IPS-15b (cell line): ENCODE data around the gene SLC38A4.
A peak's percentile ranks its signal among the peaks of the same experiment; 100 is the strongest.
"Not testable (repeated sequence)": the region's sequence is repeated elsewhere in the genome, so short reads cannot be mapped to it uniquely, and the experiment has no call there.

ENCODE experiments used
- H3K27me3 ChIP-seq: one replicate; pipeline ENCODE4 v1.6.1; 2013; ENCODE audit warnings: low read length; ENCODE audit not compliant: control insufficient read depth, insufficient read depth
- H3K36me3 ChIP-seq: one replicate; pipeline ENCODE4 v1.6.1; 2013; ENCODE audit warnings: low read length; ENCODE audit not compliant: control insufficient read depth, insufficient read depth
- H3K4me1 ChIP-seq: one replicate; pipeline ENCODE4 v1.6.1; 2013; ENCODE audit warnings: mild to moderate bottlenecking, low read length; ENCODE audit not compliant: control insufficient read depth, insufficient read depth
- H3K4me3 ChIP-seq: one replicate; pipeline ENCODE4 v1.5.1; 2013; ENCODE audit warnings: low read depth, low read length
- H3K9ac ChIP-seq: one replicate; pipeline ENCODE4 v1.6.1; 2013; ENCODE audit warnings: low read depth, mild to moderate bottlenecking, low read length
- H3K9me3 ChIP-seq: one replicate; pipeline ENCODE4 v1.6.1; 2013; ENCODE audit warnings: mild to moderate bottlenecking, low read length; ENCODE audit not compliant: control insufficient read depth, insufficient read depth

The SLC38A4 gene

GRCh38 chr12:46825591-46826414 lies at the start of gene SLC38A4:
Gene SLC38A4 (minus strand): TSS chr12:46825997. CDS start chr12:46793071, 32,926 bp downstream.
- Histone ChIP-seq H3K27me3 (peaks cover 58% of the 10 kb centered on the region), H3K4me3 (peak within 1 kb of the TSS; percentile 58), H3K4me1 (peaks cover 7% of the 10 kb centered on the region), H3K36me3 (no peaks in the 10 kb centered on the region), H3K9ac (no peak within 1 kb of the TSS), H3K9me3 (no peaks in the 10 kb centered on the region)

DNA sequence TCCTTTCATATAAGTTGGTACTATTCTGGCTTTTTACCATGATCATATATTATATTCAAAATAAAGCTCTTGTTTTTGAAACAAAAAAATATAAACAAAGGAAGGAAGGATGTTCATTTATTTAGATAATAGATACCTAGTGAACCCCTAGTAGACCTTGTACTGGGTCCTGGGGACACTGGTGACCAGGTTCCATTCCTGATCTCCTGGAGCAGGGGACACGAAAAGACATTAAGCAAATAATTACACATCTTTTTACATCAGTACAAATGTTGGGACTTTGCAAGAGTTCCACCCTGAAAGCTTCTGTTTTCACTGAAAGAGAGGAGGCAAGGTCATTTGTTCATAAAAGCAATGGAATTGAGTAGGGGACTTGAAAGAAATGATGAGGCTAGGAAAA lies 49.3 kb upstream of the SLC38A4 start:
- Histone ChIP-seq H3K36me3 (no peaks in the 10 kb centered on the region), H3K9ac (no peak overlapping the region), H3K4me1 (no peaks in the 10 kb centered on the region), H3K4me3 (no peak overlapping the region), H3K27me3 (no peaks in the 10 kb centered on the region), H3K9me3 (no peaks in the 10 kb centered on the region)

DNA sequence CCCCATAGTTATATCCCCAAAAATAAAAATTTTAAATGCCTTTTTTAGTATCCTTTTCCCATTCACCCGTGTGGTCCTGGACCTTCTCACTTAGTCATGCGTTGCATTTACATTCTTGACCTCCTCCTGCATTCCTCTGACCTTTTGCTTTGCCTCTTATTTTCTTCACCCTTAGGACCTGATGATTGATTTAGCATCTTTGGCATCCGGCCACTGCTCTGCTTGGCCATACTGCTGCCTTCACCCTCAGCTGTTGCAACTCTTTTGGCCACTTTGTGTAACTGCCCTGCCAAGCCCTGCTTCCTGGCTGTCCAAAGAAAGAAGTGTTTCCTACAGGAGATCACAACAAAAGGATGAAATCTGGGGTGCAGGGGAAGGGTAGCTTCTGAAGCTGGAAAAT lies 48.8 kb upstream of the SLC38A4 start:
- Histone ChIP-seq H3K9me3 (no peaks in the 10 kb centered on the region), H3K27me3 (no peaks in the 10 kb centered on the region), H3K36me3 (no peaks in the 10 kb centered on the region), H3K4me1 (no peaks in the 10 kb centered on the region), H3K4me3 (no peak overlapping the region), H3K9ac (no peak overlapping the region)

DNA sequence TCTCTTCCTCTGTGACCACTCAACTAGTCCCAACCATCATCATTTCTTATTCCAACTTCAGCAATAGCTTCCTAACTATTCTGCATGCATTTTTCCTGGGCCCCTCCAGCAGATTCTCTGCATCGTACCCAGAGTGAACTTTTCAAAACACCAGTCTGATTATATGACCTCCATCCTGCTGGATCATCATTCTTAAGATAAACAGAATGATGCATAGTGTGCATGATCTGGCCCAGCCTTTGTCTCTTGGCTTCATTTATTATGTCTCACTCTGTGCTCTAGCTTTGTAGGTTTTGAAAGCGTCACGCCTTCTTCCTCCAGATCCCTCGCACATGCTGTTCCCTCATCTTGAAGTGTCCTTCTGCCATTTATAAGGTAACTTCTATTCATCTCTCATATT lies 46.3 kb upstream of the SLC38A4 start:
- Histone ChIP-seq H3K9me3 (no peaks in the 10 kb centered on the region), H3K4me1 (no peaks in the 10 kb centered on the region), H3K27me3 (no peaks in the 10 kb centered on the region), H3K4me3 (no peak overlapping the region), H3K36me3 (no peaks in the 10 kb centered on the region), H3K9ac (no peak overlapping the region)

DNA sequence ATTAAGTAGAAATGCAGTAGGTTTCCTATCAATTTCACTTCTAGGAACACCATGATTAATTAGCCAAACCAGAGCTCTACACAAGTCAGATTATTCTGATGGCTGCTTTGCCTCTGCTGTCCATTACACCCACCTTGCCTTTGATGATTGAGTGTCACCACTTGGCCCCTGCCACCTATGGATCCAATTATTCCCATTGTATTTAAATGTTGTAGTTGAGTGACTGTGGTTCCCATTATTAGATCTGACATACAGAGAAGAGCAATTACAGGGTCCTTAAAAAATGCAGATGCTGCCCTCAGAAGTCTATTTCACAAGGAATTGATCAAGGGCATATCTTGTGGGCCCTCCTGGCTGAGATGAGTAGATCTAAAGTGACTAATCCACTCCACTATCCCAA lies 39.5 kb upstream of the SLC38A4 start:
- no peaks in the 10 kb centered on the region for H3K9me3 ChIP-seq
- H3K4me1 ChIP-seq: no peaks in the 10 kb centered on the region
- no peaks in the 10 kb centered on the region for H3K27me3 ChIP-seq
- no peaks in the 10 kb centered on the region for H3K36me3 ChIP-seq
- H3K4me3 ChIP-seq: no peak overlapping the region
- no peak overlapping the region for H3K9ac ChIP-seq

DNA sequence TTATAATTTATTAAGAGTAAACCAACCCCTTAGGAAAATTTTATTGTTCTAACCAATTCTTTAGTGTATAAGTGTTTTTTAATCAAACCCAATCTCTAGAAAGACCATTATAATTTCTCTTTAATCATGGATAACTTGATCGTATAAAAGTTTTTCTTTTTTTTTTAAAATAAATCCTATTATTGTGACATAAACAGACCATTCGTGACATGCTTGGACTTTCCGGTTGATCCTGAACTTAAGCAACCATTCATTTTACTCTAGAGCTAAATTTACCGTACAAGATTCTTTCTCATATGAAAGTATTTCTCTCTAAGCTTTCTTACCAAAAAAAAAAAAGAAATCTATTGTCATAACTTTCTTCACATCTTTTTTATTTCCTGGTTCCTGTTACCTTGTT lies 32.6 kb upstream of the SLC38A4 start:
- H3K9ac ChIP-seq: no peak overlapping the region
- H3K36me3 ChIP-seq: no peaks in the 10 kb centered on the region
- H3K4me3 ChIP-seq: no peak overlapping the region
- H3K4me1 ChIP-seq: no peaks in the 10 kb centered on the region
- peaks cover 4% of the 10 kb centered on the region for H3K9me3 ChIP-seq
- H3K27me3 ChIP-seq: no peaks in the 10 kb centered on the region

- Histone ChIP-seq H3K36me3 (no peaks in the 10 kb centered on the region), H3K9ac (no peak overlapping the region), H3K9me3 (peaks cover 4% of the 10 kb centered on the region), H3K4me3 (no peak overlapping the region), H3K27me3 (no peaks in the 10 kb centered on the region), H3K4me1 (no peaks in the 10 kb centered on the region)
Measured at GRCh38 chr12:46857486-46857885, 31.7 kb upstream of the SLC38A4 start.

- Histone ChIP-seq H3K36me3 (no peaks in the 10 kb centered on the region), H3K9me3 (peaks cover 4% of the 10 kb centered on the region), H3K4me3 (no peak overlapping the region), H3K27me3 (no peaks in the 10 kb centered on the region), H3K4me1 (no peaks in the 10 kb centered on the region), H3K9ac (no peak overlapping the region)
Measured at GRCh38 chr12:46855760-46856159, 30.0 kb upstream of the SLC38A4 start.

GRCh38 chr12:46854188-46854587 lies 28.4 kb upstream of the SLC38A4 start:
- not testable (repeated sequence) for H3K27me3 ChIP-seq, H3K9me3 ChIP-seq, H3K4me3 ChIP-seq, H3K4me1 ChIP-seq, H3K9ac ChIP-seq, H3K36me3 ChIP-seq

DNA sequence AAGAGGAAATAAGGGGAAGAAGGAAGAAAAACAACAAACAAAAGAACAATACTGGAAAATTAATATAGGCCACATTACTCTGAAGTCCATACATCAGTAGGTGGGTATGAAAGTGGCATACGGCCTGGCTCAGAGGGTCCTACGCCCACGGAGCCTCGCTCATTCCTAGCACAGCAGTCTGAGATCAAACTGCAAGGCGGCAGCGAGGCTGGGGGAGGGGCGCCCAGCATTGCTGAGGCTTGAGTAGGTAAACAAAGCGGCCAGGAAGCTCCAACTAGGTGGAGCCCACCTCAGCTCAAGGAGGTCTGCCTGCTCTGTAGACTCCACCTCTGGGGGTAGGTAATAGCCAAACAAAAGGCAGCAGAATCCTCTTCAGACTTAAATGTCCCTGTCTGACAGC lies 23.0 kb upstream of the SLC38A4 start:
- H3K9me3 ChIP-seq, H3K4me1 ChIP-seq, H3K4me3 ChIP-seq, H3K9ac ChIP-seq, H3K27me3 ChIP-seq, H3K36me3 ChIP-seq: not testable (repeated sequence)

- Histone ChIP-seq H3K4me1 (no peaks in the 10 kb centered on the region), H3K36me3 (no peaks in the 10 kb centered on the region), H3K9ac (no peak overlapping the region), H3K9me3 (no peaks in the 10 kb centered on the region), H3K27me3 (no peaks in the 10 kb centered on the region), H3K4me3 (no peak overlapping the region)
Measured at GRCh38 chr12:46847001-46847400, 21.2 kb upstream of the SLC38A4 start.

- Histone ChIP-seq H3K4me3 (no peak overlapping the region), H3K36me3 (no peaks in the 10 kb centered on the region), H3K9ac (no peak overlapping the region), H3K27me3 (no peaks in the 10 kb centered on the region), H3K9me3 (no peaks in the 10 kb centered on the region), H3K4me1 (no peaks in the 10 kb centered on the region)
Measured at GRCh38 chr12:46843811-46844210, 18.0 kb upstream of the SLC38A4 start.
